ENCODE measurements around the gene FAH.

DNA sequence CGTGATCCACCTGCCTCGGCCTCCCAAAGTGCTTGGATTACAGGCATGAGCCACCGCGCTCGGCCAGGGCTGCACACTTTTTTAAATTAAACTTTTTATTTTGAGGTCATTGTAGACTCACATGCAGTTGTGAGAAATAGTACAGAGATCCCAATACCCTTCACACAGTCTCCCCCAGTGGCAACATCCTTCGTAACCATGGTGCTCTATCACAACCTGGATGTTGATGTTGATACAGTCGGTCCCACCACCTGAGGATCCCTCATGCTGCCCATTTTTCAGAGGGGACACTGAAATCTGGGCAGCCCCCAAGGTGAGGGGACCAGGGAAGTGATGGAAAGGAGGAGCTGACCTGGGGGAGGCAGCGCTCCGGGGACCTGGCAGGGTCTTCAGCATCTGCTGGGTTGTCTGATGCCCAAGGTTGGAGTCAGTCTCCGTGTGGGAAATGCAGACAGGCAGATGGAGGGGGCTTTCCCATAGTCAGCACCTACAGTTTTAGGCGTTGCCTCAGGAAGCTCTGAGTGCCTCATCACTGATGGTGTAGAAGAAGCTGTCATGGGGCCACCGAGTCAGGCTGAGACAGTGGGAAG, 17.1 kb downstream of the FAH start:
- no peak for TF ChIP-seq EZH2 (IDR thresholded peaks at IDR 0.05)
- TF ChIP-seq, protein P1, sequence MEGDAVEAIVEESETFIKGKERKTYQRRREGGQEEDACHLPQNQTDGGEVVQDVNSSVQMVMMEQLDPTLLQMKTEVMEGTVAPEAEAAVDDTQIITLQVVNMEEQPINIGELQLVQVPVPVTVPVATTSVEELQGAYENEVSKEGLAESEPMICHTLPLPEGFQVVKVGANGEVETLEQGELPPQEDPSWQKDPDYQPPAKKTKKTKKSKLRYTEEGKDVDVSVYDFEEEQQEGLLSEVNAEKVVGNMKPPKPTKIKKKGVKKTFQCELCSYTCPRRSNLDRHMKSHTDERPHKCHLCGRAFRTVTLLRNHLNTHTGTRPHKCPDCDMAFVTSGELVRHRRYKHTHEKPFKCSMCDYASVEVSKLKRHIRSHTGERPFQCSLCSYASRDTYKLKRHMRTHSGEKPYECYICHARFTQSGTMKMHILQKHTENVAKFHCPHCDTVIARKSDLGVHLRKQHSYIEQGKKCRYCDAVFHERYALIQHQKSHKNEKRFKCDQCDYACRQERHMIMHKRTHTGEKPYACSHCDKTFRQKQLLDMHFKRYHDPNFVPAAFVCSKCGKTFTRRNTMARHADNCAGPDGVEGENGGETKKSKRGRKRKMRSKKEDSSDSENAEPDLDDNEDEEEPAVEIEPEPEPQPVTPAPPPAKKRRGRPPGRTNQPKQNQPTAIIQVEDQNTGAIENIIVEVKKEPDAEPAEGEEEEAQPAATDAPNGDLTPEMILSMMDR (IDR thresholded peaks at IDR 0.05) = no peak
